Activated CD4-positive, alpha-beta T cell treated with anti-CD3 and anti-CD28 coated beads, Interleukin-2, amount 10 ng/mL, durations not matched to agents 24 days and 14 days (primary cell): ENCODE measurements around the gene SYNE1. TPM values are rescaled to one million over a fixed set of nuclear protein-coding genes. Genes with fewer than 3 reads are reported as not detected.

Source experiments
- DNase-seq: peaks from one replicate; pipeline ENCODE4 v3.0.0; 2022
- H3K27ac Mint-ChIP-seq: one replicate; pipeline ENCODE4 v1.8.0; 2022; ENCODE audit warnings: mild to moderate bottlenecking, mixed read lengths
- H3K27me3 Mint-ChIP-seq: one replicate; pipeline ENCODE4 v1.8.0; 2022; ENCODE audit warnings: mixed read lengths
- H3K36me3 Mint-ChIP-seq: one replicate; pipeline ENCODE4 v1.8.0; 2022; ENCODE audit warnings: low read depth, mild to moderate bottlenecking, mixed read lengths
- H3K4me1 Mint-ChIP-seq: one replicate; pipeline ENCODE4 v1.8.0; 2021; ENCODE audit warnings: mixed read lengths
- H3K4me3 Mint-ChIP-seq: one replicate; pipeline ENCODE4 v1.8.0; 2022; ENCODE audit warnings: mild to moderate bottlenecking, moderate library complexity, mixed read lengths
- H3K9me3 Mint-ChIP-seq: one replicate; pipeline ENCODE4 v1.8.0; 2021; ENCODE audit warnings: mixed read lengths
- intact Hi-C: fragments of 100-400 bp; cut with micrococcal nuclease; formaldehyde crosslinking; loops from one replicate; pipeline ENCODE4 v1.15.1; 2023
- total RNA-seq: library from RNA; stranded (reverse); gene quantifications from 2 replicates; pipeline ENCODE4 v1.2.3, GENCODE V29; 2022

SYNE1 gene
- total RNA-seq, 1 donor from 2014 or later, result 14.9 TPM

- no peaks in the 10 kb centered on the region for H3K4me1 Mint-ChIP-seq
- H3K27ac Mint-ChIP-seq, result no peak overlapping the region
- intact Hi-C loops, result no loop called here
- H3K36me3 Mint-ChIP-seq, result no peaks in the 10 kb centered on the region
- no peak overlapping the region for H3K4me3 Mint-ChIP-seq
- H3K27me3 Mint-ChIP-seq, result peaks cover 8% of the 10 kb centered on the region
- DNase-seq, result no peak
- no peaks in the 10 kb centered on the region for H3K9me3 Mint-ChIP-seq
Measured at GRCh38 chr6:152391179-152391880, 245.8 kb downstream of the SYNE1 start.

GRCh38 chr6:152387091-152387490, 250.1 kb downstream of the SYNE1 start:
- Mint-ChIP-seq H3K9me3 (no peaks in the 10 kb centered on the region), H3K4me1 (no peaks in the 10 kb centered on the region), H3K27ac (no peak overlapping the region), H3K4me3 (no peak overlapping the region), H3K36me3 (no peaks in the 10 kb centered on the region), H3K27me3 (peaks cover 9% of the 10 kb centered on the region)
- DNase-seq, result no peak
- intact Hi-C loops, result no loop called here

- intact Hi-C loops, result no loop called here
- no peak overlapping the region for H3K27ac Mint-ChIP-seq
Measured at GRCh38 chr6:152386131-152386530, 251.0 kb downstream of the SYNE1 start.

GRCh38 chr6:152380993-152381898, 255.9 kb downstream of the SYNE1 start:
- Mint-ChIP-seq H3K27ac (no peak overlapping the region), H3K4me1 (no peaks in the 10 kb centered on the region), H3K4me3 (no peak overlapping the region), H3K9me3 (no peaks in the 10 kb centered on the region), H3K36me3 (no peaks in the 10 kb centered on the region), H3K27me3 (peaks cover 16% of the 10 kb centered on the region)
- DNase-seq, result no peak
- intact Hi-C loops, result no loop called here

More at GRCh38 chr6:152386131-152386530, 251.0 kb downstream of the SYNE1 start:
- H3K4me1 Mint-ChIP-seq, result no peaks in the 10 kb centered on the region
- no peak for DNase-seq
- H3K27me3 Mint-ChIP-seq, result peaks cover 9% of the 10 kb centered on the region
- H3K9me3 Mint-ChIP-seq, result no peaks in the 10 kb centered on the region
- no peak overlapping the region for H3K4me3 Mint-ChIP-seq
- no peaks in the 10 kb centered on the region for H3K36me3 Mint-ChIP-seq

GRCh38 chr6:152380351-152380767, 256.8 kb downstream of the SYNE1 start:
- no peaks in the 10 kb centered on the region for H3K9me3 Mint-ChIP-seq
- no peak overlapping the region for H3K27ac Mint-ChIP-seq
- no peaks in the 10 kb centered on the region for H3K36me3 Mint-ChIP-seq
- intact Hi-C loops, result no loop called here
- no peak for DNase-seq
- no peak overlapping the region for H3K4me3 Mint-ChIP-seq
- no peaks in the 10 kb centered on the region for H3K4me1 Mint-ChIP-seq
- peaks cover 16% of the 10 kb centered on the region for H3K27me3 Mint-ChIP-seq

- intact Hi-C loops, result no loop called here
- Mint-ChIP-seq H3K4me3 (no peak overlapping the region), H3K4me1 (no peaks in the 10 kb centered on the region), H3K9me3 (no peaks in the 10 kb centered on the region), H3K36me3 (no peaks in the 10 kb centered on the region), H3K27ac (no peak overlapping the region), H3K27me3 (peaks cover 16% of the 10 kb centered on the region)
- DNase-seq, result no peak
Measured at GRCh38 chr6:152379423-152379822, 257.7 kb downstream of the SYNE1 start.

- Mint-ChIP-seq H3K4me3 (no peak overlapping the region), H3K9me3 (no peaks in the 10 kb centered on the region), H3K27me3 (peaks cover 10% of the 10 kb centered on the region)
Measured at GRCh38 chr6:152378169-152378568, 259.0 kb downstream of the SYNE1 start.

GRCh38 chr6:152375197-152375596, 262.0 kb downstream of the SYNE1 start:
- Mint-ChIP-seq H3K9me3 (no peaks in the 10 kb centered on the region), H3K36me3 (no peaks in the 10 kb centered on the region), H3K27me3 (peaks cover 8% of the 10 kb centered on the region), H3K27ac (no peak overlapping the region), H3K4me3 (no peak overlapping the region), H3K4me1 (no peaks in the 10 kb centered on the region)
- no peak for DNase-seq
- intact Hi-C loops, result no loop called here

More at GRCh38 chr6:152378169-152378568, 259.0 kb downstream of the SYNE1 start:
- no peak for DNase-seq
- Mint-ChIP-seq H3K4me1 (no peaks in the 10 kb centered on the region), H3K27ac (no peak overlapping the region), H3K36me3 (no peaks in the 10 kb centered on the region)
- intact Hi-C loops, result no loop called here

GRCh38 chr6:152372945-152373344, 264.2 kb downstream of the SYNE1 start:
- Mint-ChIP-seq H3K36me3 (no peaks in the 10 kb centered on the region), H3K27me3 (peaks cover 3% of the 10 kb centered on the region), H3K4me3 (no peak overlapping the region), H3K4me1 (no peaks in the 10 kb centered on the region), H3K27ac (no peak overlapping the region), H3K9me3 (no peaks in the 10 kb centered on the region)
- intact Hi-C loops, result no loop called here
- no peak for DNase-seq

GRCh38 chr6:152371775-152372174, 265.4 kb downstream of the SYNE1 start:
- Mint-ChIP-seq H3K9me3 (no peaks in the 10 kb centered on the region), H3K4me3 (no peak overlapping the region), H3K4me1 (no peaks in the 10 kb centered on the region), H3K36me3 (no peaks in the 10 kb centered on the region), H3K27me3 (peaks cover 3% of the 10 kb centered on the region), H3K27ac (no peak overlapping the region)
- intact Hi-C loops, result no loop called here
- no peak for DNase-seq

GRCh38 chr6:152368751-152369624, 268.2 kb downstream of the SYNE1 start:
- Mint-ChIP-seq H3K4me1 (no peaks in the 10 kb centered on the region), H3K4me3 (no peak overlapping the region), H3K9me3 (no peaks in the 10 kb centered on the region), H3K27me3 (peaks cover 3% of the 10 kb centered on the region), H3K36me3 (no peaks in the 10 kb centered on the region), H3K27ac (no peak overlapping the region)
- intact Hi-C loops, result no loop called here
- peak; percentile 45 for DNase-seq

GRCh38 chr6:152364866-152365265, 272.3 kb downstream of the SYNE1 start:
- Mint-ChIP-seq H3K4me1 (no peaks in the 10 kb centered on the region), H3K27ac (no peak overlapping the region), H3K4me3 (no peak overlapping the region), H3K9me3 (no peaks in the 10 kb centered on the region), H3K36me3 (no peaks in the 10 kb centered on the region), H3K27me3 (peaks cover 3% of the 10 kb centered on the region)
- intact Hi-C loops, result no loop called here
- DNase-seq, result peak; percentile 45

- Mint-ChIP-seq H3K4me3 (no peak overlapping the region), H3K4me1 (peaks cover 2% of the 10 kb centered on the region), H3K36me3 (no peaks in the 10 kb centered on the region), H3K27ac (no peak overlapping the region), H3K9me3 (no peaks in the 10 kb centered on the region), H3K27me3 (peaks cover 1% of the 10 kb centered on the region)
- intact Hi-C loops, result no loop called here
- peak; percentile 27 for DNase-seq
Measured at GRCh38 chr6:152360034-152360433, 277.1 kb downstream of the SYNE1 start.
